Nephron (organoid): ENCODE data around the gene RECK.
A peak's percentile ranks its signal among the peaks of the same experiment; 100 is the strongest.

ENCODE experiments used
- H3K27ac Mint-ChIP-seq, 3 experiments: 2 replicates each; pipeline ENCODE4 v1.8.0; 2020; ENCODE audit warnings: mixed read lengths in 3 of 3, mild to moderate bottlenecking in 2 of 3, moderate library complexity in 1 of 3
- H3K27me3 Mint-ChIP-seq: 2 replicates; pipeline ENCODE4 v1.8.0; 2021; ENCODE audit warnings: low read depth, mild to moderate bottlenecking, moderate library complexity, mixed read lengths
- H3K36me3 Mint-ChIP-seq: 2 replicates; pipeline ENCODE4 v1.8.0; 2020; ENCODE audit warnings: low read depth, mixed read lengths
- H3K4me1 Mint-ChIP-seq: 2 replicates; pipeline ENCODE4 v1.8.0; 2020; ENCODE audit warnings: mixed read lengths
- H3K4me3 Mint-ChIP-seq, 3 experiments: 2 replicates each; pipeline ENCODE4 v1.8.0; 2020; ENCODE audit warnings: mild to moderate bottlenecking in 3 of 3, mixed read lengths in 3 of 3, moderate library complexity in 2 of 3
- H3K9me3 Mint-ChIP-seq: 2 replicates; pipeline ENCODE4 v1.8.0; 2020; ENCODE audit warnings: mixed read lengths
- CTCF ChIP-seq, 3 experiments: fragments of 200-600 bp; sonication (generic); IDR thresholded peaks; one replicate each; pipeline ENCODE4 v1.5.0; 2021; ENCODE audit warnings: antibody characterized with exemption in 3 of 3; ENCODE audit not compliant: unreplicated experiment in 3 of 3

Gene RECK

GRCh38 chr9:36134761-36135505 lies 98.2 kb downstream of the RECK start:
- TF ChIP-seq CTCF (IDR thresholded peaks at IDR 0.05; ENCODE audit: unreplicated experiment in 3 of 3): no peak

GRCh38 chr9:36135741-36136271 lies 99.1 kb downstream of the RECK start:
- TF ChIP-seq CTCF (IDR thresholded peaks at IDR 0.05; ENCODE audit: unreplicated experiment in 3 of 3): no peak
- peak overlapping the region; percentile 83 to 88 (median 87) for H3K4me3 Mint-ChIP-seq
- H3K4me1 Mint-ChIP-seq: peaks cover 38% of the 10 kb centered on the region
- H3K27ac Mint-ChIP-seq: peak overlapping the region in 1 of 3 experiments; percentile 60
- H3K36me3 Mint-ChIP-seq: no peaks in the 10 kb centered on the region
- peaks cover 41% of the 10 kb centered on the region for H3K27me3 Mint-ChIP-seq
- no peaks in the 10 kb centered on the region for H3K9me3 Mint-ChIP-seq

More at GRCh38 chr9:36134761-36135505, 98.2 kb downstream of the RECK start:
- Mint-ChIP-seq H3K4me3 (peak overlapping the region; percentile 83 to 88 (median 87)), H3K9me3 (no peaks in the 10 kb centered on the region), H3K36me3 (no peaks in the 10 kb centered on the region), H3K27ac (no peak overlapping the region), H3K27me3 (peaks cover 38% of the 10 kb centered on the region), H3K4me1 (peaks cover 29% of the 10 kb centered on the region)

- peak; percentile 33 to 54 (median 45) for TF ChIP-seq CTCF (IDR thresholded peaks at IDR 0.05; ENCODE audit: unreplicated experiment in 3 of 3)
- Mint-ChIP-seq H3K27me3 (peaks cover 41% of the 10 kb centered on the region), H3K4me1 (peaks cover 44% of the 10 kb centered on the region), H3K9me3 (no peaks in the 10 kb centered on the region), H3K27ac (peak within 1 kb of the TSS; percentile 64 to 82 (median 79)), H3K36me3 (no peaks in the 10 kb centered on the region), H3K4me3 (peak within 1 kb of the TSS; percentile 95 to 96 (median 96))
These were observed 99.7 kb downstream of the RECK start, which contains the start of gene GLIPR2 for GRCh38 chr9:36136272-36136893. TSS of gene GLIPR2 (plus strand) at chr9:36136733. CDS start at chr9:36136779, 46 bp downstream.

GRCh38 chr9:36136894-36137391 lies 100.2 kb downstream of the RECK start:
- H3K9me3 Mint-ChIP-seq: no peaks in the 10 kb centered on the region
- H3K4me1 Mint-ChIP-seq: peaks cover 49% of the 10 kb centered on the region
- peak overlapping the region; percentile 64 to 82 (median 79) for H3K27ac Mint-ChIP-seq
- H3K27me3 Mint-ChIP-seq: peaks cover 41% of the 10 kb centered on the region
- H3K4me3 Mint-ChIP-seq: peak overlapping the region; percentile 95 to 96 (median 96)
- H3K36me3 Mint-ChIP-seq: no peaks in the 10 kb centered on the region
- TF ChIP-seq CTCF (IDR thresholded peaks at IDR 0.05; ENCODE audit: unreplicated experiment in 3 of 3): no peak

GRCh38 chr9:36137392-36138004 lies 100.8 kb downstream of the RECK start:
- Mint-ChIP-seq H3K4me1 (peaks cover 55% of the 10 kb centered on the region), H3K27ac (peak overlapping the region; percentile 64 to 82 (median 79)), H3K9me3 (no peaks in the 10 kb centered on the region), H3K27me3 (peaks cover 41% of the 10 kb centered on the region), H3K4me3 (peak overlapping the region; percentile 95 to 96 (median 96)), H3K36me3 (no peaks in the 10 kb centered on the region)
- no peak for TF ChIP-seq CTCF (IDR thresholded peaks at IDR 0.05; ENCODE audit: unreplicated experiment in 3 of 3)
